GM21367 (cell line): Measurements from ENCODE around the gene KLRC3.
A peak's percentile ranks its signal among the peaks of the same experiment; 100 is the strongest.
"Not testable (repeated sequence)": the region's sequence is repeated elsewhere in the genome, so short reads cannot be mapped to it uniquely, and the experiment has no call there.

Source experiments
- ATAC-seq: cut with Tn5 transposase; IDR thresholded peaks from one replicate; pipeline ENCODE4 v1.9.1; 2021; ENCODE audit not compliant: unreplicated experiment

Gene KLRC3

GRCh38 chr12:10369557-10370415 lies 50.6 kb downstream of the KLRC3 start:
- no peak for ATAC-seq

GRCh38 chr12:10368206-10369171 lies 51.9 kb downstream of the KLRC3 start:
- ATAC-seq, result no peak

- not testable (repeated sequence) for ATAC-seq
These were observed 52.7 kb downstream of the KLRC3 start for GRCh38 chr12:10367714-10368113.

- ATAC-seq, result no peak
These were observed 53.5 kb downstream of the KLRC3 start for GRCh38 chr12:10366875-10367274.

GRCh38 chr12:10365696-10366405 lies 54.5 kb downstream of the KLRC3 start:
- no peak for ATAC-seq

GRCh38 chr12:10364815-10365622 lies 55.4 kb downstream of the KLRC3 start:
- ATAC-seq, result peak; percentile 37

- peak; percentile 85 for ATAC-seq
These were observed 56.2 kb downstream of the KLRC3 start for GRCh38 chr12:10363914-10364814.

GRCh38 chr12:10363658-10363913 lies 56.8 kb downstream of the KLRC3 start:
- no peak for ATAC-seq

GRCh38 chr12:10362828-10363657 lies 57.4 kb downstream of the KLRC3 start:
- ATAC-seq, result no peak

GRCh38 chr12:10362325-10362724 lies 58.1 kb downstream of the KLRC3 start:
- ATAC-seq, result no peak
